ENCODE data around the gene SLC44A3.

- TF ChIP-seq NFIC (IDR thresholded peaks at IDR 0.05) (no peak), FOXM1 (IDR thresholded peaks at IDR 0.05; ENCODE audit: borderline replicate concordance, low read depth) (no peak)
These were observed 42.9 kb upstream of the SLC44A3 start for GRCh38 chr1:94777281-94777680.

Measured in Ishikawa (cell line).